A673 (cell line): ENCODE measurements around the gene GORASP1.

Experiments used
- CTCF ChIP-seq: fragments of 300-800, 200-600 bp; sonication (generic); conservative IDR thresholded peaks from 2 replicates; pipeline ENCODE4 v1.5.1; 2017; ENCODE audit warnings: low read depth, mild to moderate bottlenecking, antibody characterized with exemption, low read length, moderate library complexity, mixed read lengths
- EZH2 ChIP-seq: fragments of 200-600 bp; sonication (generic); IDR thresholded peaks from 2 replicates; pipeline ENCODE4 v1.6.1; 2017; ENCODE audit warnings: borderline replicate concordance, low read depth, mild to moderate bottlenecking, mixed read lengths, antibody characterized with exemption, low read length; ENCODE audit not compliant: poor library complexity, severe bottlenecking

- TF ChIP-seq CTCF (no peak), EZH2 (no peak)
Observed at GRCh38 chr3:39097716-39098472, 9.5 kb downstream of the GORASP1 start.
